GM19099 (cell line): ENCODE measurements around the gene TCERG1L.

Source experiments
- POLR2A ChIP-seq: IDR thresholded peaks from 3 replicates; pipeline ENCODE4 v1.6.1; 2011; ENCODE audit warnings: low read depth; ENCODE audit not compliant: insufficient read length; ENCODE audit errors: extremely low read depth

TCERG1L gene

DNA sequence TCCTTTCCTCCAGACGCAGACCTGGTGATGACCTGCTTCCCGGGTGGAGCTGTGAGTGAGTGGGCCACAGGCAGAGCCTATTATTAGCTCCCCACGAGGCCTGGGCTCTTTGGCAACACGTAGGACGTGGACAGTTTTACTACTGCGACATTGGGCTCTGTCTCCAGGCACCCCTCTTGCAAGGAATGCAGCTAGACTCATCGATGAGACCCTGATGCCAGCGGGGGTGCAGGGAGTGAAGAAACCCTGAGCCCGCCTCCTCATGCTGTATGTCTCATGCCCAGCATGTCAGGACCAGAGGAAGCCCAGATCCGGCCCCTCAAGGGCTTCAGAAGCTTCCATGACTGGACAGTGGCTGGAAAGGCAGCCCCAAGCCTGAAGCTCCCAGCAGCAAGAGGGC lies 161.9 kb downstream of the TCERG1L start:
- TF ChIP-seq POLR2A: no peak

GRCh38 chr10:131149111-131149510 lies 162.4 kb downstream of the TCERG1L start:
- no peak for TF ChIP-seq POLR2A

GRCh38 chr10:131148270-131148669 lies 163.3 kb downstream of the TCERG1L start:
- no peak for TF ChIP-seq POLR2A

DNA sequence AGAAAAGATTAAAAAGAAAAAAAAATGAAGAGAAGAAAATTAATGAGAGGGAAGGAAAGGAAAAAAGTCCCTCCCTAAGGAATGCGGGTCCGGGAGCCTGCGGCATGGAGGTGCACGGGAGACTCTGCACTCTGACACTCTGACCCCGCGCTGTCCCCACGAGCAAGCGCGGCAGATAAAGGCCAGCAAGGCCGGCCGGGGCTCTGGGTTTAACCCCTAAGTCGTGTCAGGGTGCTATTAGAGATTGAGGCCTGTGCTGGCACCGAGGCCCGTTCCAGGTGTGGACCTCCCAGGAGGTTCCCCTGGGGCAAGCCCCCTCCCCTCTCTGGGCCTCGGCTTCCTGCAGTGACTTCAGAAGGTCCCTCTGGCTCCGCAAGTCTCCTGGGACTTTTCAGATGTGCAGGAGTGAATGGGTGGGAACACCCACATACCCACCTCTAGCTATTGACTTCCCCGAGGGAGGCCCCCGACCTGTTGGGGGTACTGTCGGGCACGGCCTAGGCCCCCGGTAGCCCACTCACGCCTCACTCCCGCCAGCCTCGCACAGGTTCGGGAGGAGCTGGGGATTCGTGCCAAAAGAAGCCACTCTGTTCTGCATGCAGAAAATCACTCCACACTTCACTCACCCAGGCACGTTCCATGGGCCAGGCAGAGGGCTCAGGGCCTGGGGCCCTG lies 164.1 kb downstream of the TCERG1L start:
- TF ChIP-seq POLR2A: no peak

GRCh38 chr10:131146790-131147189 lies 164.7 kb downstream of the TCERG1L start:
- TF ChIP-seq POLR2A: no peak

DNA sequence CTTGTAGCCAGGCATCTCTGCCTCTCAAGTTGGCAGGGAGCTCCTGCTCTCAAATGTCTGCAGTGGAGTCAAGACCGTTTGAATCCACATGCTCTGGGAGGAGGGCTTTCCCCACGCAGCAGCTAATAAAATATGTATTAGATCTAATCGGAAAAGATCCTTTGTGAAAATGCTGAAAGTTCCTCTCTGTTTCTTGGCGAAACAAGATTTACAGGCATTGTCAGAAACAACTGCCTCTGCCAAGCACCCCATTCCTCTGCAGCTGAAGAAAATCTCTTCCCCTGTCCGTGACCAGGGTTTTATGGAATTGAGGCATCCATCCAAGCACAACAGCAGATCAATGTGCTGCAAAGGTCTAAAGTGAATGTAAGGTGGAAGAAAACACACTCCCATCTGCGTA lies 165.8 kb downstream of the TCERG1L start:
- TF ChIP-seq POLR2A: no peak

DNA sequence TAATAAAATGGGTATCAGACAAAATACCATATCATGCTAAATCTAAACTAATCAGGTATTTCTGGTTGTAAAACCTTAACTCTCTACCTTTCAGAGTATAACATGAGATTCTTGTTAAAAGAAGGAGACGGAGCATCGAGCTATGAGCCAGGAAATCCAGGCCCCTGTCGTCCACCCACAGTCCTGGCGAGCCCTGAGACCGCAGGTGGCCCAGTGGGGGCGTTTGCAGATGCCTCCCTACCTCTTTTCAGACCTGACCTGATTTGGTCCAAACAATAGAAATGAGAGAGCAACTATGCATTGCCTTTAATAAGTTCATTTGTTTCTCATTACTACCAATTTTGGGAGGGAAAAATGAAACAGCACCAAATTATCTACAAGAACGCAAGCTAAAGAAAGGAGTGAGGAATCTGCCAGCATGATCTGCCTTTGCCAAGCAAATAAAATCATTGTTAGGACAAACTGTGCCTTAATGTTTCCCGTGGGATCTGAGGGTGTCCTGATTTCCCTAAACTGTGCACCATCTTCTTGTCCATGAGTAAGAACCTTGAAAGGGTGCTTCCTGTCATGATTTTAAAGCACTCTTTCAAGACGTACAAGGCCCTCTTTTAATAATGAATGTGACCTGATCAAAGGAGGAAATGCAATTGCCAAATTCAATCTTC lies 166.7 kb downstream of the TCERG1L start:
- TF ChIP-seq POLR2A: no peak

DNA sequence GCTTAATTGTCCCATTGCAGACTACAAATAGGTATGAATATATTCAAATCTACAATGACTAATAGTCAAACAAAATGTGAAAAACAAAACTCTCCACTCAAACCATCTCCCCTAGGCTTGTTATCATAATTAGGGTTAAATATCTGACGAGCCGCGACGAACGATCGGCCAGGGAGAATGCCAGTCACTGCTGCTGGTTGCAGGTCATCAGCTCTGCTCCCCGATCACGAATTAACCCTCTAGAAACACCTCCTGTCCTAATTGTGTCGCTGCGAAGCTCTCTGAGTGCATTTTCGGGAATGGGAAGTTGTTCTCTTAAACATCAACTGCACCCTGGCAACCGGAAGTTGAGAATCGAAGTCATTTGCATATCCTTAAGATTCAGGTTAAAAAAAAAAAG lies 167.3 kb downstream of the TCERG1L start:
- no peak for TF ChIP-seq POLR2A

DNA sequence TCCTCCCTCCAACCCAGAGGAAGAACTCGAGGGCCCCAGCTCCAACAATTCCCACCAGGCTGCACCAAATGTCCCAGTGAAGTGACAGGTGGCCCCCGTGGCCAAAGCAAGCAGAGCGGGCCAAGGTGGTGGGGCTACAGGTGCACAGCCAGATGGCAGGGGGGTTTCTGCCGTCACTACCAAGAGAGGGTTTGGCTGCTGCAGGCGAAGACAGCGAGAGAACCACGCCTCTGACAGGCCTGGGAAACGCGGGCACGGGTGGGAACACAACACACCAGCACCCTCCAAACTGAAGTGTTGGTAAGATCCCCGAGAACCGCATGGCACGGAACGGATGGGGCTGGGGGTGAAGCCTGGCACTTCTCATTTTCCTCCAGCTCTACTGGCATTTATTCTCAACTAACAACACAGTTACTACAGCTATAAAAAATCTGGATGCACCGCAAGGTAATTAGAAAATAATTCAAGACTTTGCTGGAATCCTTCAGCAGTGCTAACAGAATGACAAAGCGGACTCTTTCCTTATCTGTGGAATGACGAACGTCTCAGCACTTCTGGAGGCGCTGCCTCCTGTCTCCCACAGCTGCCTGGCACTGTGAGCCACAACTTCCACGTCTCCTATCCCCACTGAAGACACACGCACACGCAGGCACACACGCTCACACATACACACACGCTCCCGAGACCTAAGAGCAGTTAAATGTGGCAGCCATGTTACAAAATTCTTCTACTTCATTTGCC lies 167.9 kb downstream of the TCERG1L start:
- TF ChIP-seq POLR2A: no peak

DNA sequence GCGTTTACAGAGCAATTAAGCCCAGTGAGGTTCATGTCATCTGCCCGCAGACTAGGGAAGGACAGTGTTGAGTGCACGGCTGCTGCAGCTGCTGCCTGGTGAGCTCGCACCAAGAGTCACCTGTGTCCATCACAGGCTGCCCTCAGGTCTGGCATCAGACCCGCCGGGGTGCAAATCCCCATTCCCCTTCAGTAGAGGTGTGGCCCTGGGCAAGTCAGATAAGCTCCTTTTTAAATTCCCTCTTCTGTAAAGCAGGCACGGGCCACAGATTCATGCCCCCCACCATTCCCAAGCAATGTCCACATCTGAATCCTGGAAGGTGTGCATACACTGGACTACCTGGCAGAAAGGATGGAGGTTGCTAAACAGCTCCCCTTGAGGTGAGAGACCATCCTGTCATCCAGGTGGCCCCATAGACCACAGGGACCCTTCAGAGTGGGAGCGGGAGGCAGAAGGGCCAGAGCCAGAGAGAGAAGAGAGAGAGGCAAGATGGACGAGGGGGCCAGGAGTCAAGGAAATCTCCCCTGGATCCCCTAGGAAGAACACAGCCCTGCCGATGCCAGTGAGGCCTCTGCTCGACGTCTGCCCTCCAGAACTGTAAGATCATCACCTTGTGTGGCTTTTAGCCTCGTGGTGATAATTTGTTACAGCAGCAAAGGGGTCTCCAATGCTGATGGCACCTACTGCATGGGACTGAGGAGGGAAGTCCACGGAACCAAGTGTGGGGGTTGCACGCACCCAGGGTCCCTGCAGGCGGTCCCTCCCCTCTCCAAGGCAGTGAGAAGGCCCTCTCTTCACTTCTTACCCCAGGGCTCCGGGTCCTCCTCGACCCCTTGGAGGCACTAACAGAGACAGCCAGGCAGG lies 168.8 kb downstream of the TCERG1L start:
- no peak for TF ChIP-seq POLR2A

DNA sequence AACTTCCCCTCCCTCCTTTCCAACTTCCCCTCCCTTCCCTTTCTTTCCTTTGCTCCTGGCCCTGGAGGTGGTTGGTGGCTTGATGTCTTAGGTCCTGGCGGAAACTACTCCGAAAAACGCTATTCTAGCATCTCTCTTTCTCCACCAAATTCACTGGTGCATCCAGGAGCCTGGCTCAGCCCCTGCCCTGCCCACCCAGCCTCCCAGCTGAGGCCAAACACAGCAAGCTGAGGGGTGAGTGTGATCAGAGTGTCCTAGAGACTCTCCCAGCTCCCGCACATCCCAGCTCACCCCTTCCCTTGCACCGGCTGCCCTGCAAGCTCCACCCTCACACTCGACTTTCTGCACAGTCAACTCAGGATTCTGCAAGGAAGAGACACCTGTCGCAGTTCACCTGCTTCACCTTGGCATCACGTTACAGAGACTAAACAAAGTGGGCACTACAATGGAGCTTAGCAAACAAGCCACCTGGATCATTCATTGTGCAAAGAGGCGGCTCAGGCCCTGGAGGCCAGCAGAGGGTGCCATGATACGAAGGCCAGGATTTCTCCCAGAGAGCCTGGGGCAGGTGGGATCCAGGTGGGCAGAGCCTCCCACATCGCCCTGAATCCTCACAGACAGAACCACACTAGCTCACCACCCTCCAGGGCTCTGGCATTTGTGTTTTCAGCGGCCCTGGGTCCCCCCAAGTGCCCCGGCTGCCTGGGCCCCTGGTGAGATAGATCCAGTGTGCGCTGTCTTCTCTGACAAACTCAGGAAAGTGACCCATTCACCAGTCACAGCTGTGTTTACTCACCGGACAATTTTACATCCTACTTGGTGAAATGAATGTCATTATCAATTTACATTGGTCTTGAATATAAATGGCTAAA lies 169.6 kb downstream of the TCERG1L start:
- no peak for TF ChIP-seq POLR2A

DNA sequence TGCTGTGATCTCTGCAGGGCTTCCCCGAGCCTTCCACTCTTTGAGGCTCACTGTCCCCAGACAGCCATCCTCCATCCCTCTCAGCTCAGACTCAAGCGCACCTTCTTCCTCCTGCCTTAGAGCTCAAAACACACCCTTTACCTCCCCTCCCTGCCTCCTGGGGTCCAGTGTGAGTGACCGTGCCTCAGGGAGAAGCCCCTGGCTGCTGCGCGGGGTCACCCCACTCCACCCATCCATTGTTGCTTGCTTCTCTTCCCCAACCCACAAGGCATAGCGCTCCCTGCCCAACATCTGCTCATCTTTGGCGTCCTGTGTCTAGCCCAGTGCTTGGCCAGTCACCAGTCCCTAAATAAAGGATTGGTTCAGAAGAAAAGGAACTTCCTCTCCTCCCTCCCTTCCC lies 170.3 kb downstream of the TCERG1L start:
- no peak for TF ChIP-seq POLR2A

GRCh38 chr10:131140606-131141005 lies 170.9 kb downstream of the TCERG1L start:
- no peak for TF ChIP-seq POLR2A

DNA sequence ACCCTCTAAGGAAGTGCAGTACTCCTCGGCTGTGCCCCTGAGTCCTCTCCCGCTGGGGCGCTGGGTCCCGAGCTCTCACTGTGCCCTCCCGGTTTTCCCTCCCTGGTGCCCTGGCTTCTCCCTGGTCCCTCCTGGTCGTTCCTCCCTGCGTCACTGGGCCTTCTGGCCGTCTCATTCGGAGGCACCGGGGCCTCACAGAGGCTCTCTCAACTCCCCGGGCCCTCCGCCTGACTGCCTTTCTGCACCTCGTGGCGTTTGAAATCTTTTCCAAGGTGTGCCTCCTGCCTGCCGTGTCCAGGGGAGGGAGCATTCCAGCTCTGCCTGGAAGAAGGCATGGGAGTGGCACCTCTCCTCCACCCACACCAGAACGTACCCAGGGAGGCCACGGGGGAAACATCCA lies 174.3 kb downstream of the TCERG1L start:
- TF ChIP-seq POLR2A: no peak
